GM12874 (cell line): ENCODE measurements around the gene VAV2.

ENCODE experiments used
- TF ChIP-seq, protein P1 (sequence below): IDR thresholded peaks from 2 replicates; pipeline ENCODE4 v1.5.1; 2011; ENCODE audit warnings: low read depth, mild to moderate bottlenecking, control low read depth, low read length, moderate library complexity; ENCODE audit not compliant: insufficient read depth

VAV2 gene

DNA sequence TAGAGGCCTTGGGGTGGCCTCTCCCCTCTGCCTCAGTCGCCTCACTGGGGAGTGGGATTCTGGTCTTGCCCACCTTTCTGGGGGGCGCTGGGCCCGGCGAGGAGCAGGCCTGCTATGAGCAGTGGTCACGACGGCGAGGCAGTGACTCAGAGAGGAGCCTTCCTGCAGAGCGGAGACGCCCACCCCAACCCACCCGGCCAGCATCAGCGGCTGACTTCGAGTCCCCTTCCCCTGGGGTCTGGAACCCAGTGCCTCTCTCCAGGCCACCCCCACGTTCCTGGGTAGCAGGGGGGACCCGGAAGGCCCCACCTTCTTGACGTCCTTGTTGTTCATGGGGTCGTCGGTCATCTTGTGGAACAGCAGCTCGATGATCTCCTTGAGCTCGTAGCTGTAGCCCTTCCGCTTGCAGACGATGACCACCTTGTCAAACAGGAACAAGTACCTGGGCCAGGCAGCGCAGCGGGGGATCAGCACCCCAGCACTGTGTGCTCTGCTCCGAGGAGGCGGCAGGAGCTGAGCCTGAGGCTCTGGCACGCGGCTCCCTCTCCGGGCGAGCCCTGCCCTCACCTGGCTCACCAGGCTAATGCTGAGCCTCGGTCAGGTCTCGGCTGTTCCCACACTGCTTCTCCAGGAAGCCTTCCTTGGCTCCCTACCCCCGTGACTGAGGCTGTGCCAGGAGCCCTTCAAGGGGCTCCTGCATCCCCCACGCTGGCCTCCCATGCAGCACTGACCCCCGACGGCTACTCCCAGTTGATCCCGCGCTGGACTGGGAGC is 203.9 kb downstream of the VAV2 start:
- TF ChIP-seq, protein P1, sequence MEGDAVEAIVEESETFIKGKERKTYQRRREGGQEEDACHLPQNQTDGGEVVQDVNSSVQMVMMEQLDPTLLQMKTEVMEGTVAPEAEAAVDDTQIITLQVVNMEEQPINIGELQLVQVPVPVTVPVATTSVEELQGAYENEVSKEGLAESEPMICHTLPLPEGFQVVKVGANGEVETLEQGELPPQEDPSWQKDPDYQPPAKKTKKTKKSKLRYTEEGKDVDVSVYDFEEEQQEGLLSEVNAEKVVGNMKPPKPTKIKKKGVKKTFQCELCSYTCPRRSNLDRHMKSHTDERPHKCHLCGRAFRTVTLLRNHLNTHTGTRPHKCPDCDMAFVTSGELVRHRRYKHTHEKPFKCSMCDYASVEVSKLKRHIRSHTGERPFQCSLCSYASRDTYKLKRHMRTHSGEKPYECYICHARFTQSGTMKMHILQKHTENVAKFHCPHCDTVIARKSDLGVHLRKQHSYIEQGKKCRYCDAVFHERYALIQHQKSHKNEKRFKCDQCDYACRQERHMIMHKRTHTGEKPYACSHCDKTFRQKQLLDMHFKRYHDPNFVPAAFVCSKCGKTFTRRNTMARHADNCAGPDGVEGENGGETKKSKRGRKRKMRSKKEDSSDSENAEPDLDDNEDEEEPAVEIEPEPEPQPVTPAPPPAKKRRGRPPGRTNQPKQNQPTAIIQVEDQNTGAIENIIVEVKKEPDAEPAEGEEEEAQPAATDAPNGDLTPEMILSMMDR = no peak

DNA sequence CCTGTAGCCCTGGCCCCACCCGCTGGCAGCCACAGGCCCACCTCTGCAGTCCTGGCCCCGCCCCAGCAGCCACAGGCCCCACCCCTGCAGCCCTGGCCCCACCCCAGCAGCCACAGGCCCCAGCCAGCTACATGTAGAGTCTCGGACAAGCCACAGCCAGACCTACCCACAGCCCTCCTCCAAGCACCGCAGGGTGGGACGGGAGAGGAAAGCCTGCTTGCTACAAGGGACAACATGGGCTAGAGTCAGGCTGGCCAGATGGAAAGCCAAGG is 204.4 kb downstream of the VAV2 start:
- TF ChIP-seq, protein P1 = no peak

DNA sequence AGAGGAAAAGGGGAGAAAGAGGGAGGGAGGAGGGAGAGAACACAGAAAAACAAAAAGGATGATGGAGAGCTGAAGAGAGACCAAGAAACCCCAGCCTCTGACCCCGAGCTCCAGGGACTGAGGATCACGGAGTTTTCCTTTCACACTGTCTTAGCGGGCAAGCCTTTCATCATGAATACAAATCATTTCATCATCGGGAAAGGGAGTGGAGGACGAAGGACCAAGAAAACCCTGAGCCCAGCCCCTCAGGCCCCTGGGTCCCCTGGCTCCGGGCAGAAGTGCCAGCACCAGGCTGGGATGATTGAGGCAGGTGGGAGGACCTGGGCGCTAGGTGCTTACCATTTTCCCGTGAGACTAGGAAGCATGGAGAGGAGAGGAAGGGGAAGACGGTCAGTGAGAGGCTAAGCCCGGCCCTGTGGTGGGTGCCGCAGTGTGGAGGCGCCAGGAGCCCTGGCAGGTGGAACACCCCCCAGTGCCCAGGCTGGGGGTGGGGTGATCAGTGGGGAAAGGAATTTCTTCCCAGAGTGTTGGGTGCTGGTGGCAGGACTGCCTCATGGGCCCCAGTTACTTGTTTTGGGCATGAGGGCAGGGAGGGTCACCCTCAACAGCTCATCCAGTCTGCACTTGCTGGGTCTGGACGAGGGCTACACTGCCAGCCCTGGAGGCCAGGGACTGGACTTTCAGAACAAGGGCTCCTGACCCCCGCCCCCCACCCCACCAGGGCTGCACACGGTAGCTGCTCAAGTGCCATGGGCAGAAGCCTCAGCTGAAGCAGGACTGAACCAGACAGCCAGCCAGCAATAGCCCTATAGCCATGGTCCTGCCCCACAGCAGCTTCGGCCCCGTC is 205.0 kb downstream of the VAV2 start:
- TF ChIP-seq, protein P1 = no peak

DNA sequence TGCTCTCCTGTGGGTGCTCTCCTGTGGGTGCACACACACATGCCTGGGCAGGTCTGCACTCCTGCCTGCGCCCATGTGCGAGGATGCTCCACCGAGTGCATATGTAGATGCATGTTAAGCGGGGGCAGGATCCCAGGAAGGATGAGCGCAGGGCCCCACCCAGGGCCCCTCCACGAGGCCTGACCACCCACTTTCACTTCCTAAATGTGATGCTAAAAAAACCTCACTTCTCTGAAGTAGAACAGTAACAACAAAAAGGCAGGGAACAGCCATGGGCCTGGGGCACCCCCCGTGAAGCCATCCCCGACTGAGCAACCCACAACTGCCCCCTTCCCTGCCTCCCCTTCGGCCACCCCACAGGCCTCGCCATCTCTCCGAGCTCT is 205.8 kb downstream of the VAV2 start:
- TF ChIP-seq, protein P1 = no peak

- TF ChIP-seq, protein P1 = no peak
These were observed 206.3 kb downstream of the VAV2 start for GRCh38 chr9:133785753-133786370.

DNA sequence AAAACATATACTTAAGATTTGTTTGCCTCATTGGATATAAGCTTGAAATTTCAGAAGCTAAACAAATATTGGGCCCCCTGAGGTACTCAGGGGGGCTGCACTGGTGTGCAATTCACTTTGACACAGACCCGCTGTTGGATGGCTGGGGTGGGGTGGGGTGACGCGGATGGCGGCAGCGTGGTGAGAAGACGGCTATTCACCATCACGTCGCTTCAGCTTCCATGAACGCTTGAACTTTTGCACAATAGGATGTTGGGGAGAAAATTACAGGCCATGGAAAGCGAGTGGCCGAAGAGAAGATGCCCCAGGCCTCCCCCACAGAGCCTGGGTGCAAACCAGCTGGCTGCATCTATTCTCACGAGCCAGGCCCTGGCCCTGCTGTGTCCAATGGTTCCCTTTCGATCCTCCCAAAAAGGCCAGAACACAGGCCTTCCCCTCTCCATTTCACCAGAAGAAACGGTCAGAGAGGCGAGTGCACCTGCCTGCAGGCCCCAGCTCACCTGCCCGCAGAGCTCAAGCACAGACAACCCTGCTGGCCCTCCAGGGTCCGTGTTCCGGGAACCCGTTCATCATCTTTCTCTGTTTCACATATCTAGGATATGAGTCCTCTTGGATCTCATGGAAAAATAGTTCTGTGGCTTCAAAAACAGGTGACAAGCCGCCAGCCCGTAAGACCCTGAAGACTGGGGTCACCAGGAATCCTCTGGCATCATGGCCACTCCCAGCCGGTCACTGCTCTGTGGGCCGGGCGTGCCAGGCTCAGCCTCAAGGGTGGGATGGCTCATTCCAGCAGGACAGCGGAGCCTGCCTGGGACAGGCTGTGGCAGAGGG is 207.2 kb downstream of the VAV2 start:
- TF ChIP-seq, protein P1 = no peak
